Stimulated activated CD4-positive, alpha-beta T cell treated with anti-CD3 and anti-CD28 coated beads, Interleukin-2, amount 100 ng/mL, for 24 hours (primary cell): ENCODE measurements around the gene RCBTB2.

Experiments used
- DNase-seq, 2 donors: peaks; one replicate each; pipeline ENCODE4 v3.0.0-alpha.2; 2020

RCBTB2 gene

GRCh38 chr13:48562296-48563066 lies 29.6 kb upstream of the RCBTB2 start:
- peak; percentile 19 to 62 for DNase-seq

- DNase-seq: no peak
These were observed 28.8 kb upstream of the RCBTB2 start for GRCh38 chr13:48561466-48562235.

GRCh38 chr13:48560657-48561337 lies 27.9 kb upstream of the RCBTB2 start:
- DNase-seq: no peak

- DNase-seq: no peak
These were observed 26.9 kb upstream of the RCBTB2 start for GRCh38 chr13:48559638-48560320.

GRCh38 chr13:48556817-48557216 lies 23.9 kb upstream of the RCBTB2 start:
- no peak for DNase-seq

GRCh38 chr13:48555441-48555840 lies 22.6 kb upstream of the RCBTB2 start:
- DNase-seq: no peak

- no peak for DNase-seq
These were observed 18.4 kb upstream of the RCBTB2 start for GRCh38 chr13:48551329-48551728.

GRCh38 chr13:48549658-48550057 lies 16.8 kb upstream of the RCBTB2 start:
- no peak for DNase-seq

GRCh38 chr13:48547663-48548092 lies 14.8 kb upstream of the RCBTB2 start:
- DNase-seq: no peak

- no peak for DNase-seq
These were observed 12.7 kb upstream of the RCBTB2 start for GRCh38 chr13:48545608-48546007.

GRCh38 chr13:48542581-48543341 lies 9.9 kb upstream of the RCBTB2 start:
- no peak for DNase-seq

- no peak for DNase-seq
These were observed 9.3 kb upstream of the RCBTB2 start for GRCh38 chr13:48542138-48542537.

GRCh38 chr13:48539550-48539949 lies 6.7 kb upstream of the RCBTB2 start:
- no peak for DNase-seq

- no peak for DNase-seq
These were observed 3.9 kb upstream of the RCBTB2 start for GRCh38 chr13:48536621-48537250.

- DNase-seq: no peak
These were observed 2.9 kb upstream of the RCBTB2 start for GRCh38 chr13:48535766-48536165.

GRCh38 chr13:48534911-48535501 lies 2.1 kb upstream of the RCBTB2 start:
- DNase-seq: no peak

GRCh38 chr13:48533961-48534600 lies 1.2 kb upstream of the RCBTB2 start:
- DNase-seq: no peak

GRCh38 chr13:48532256-48532505 lies 699 bp downstream of the RCBTB2 start:
- no peak for DNase-seq

- DNase-seq: no peak
These were observed 1.2 kb downstream of the RCBTB2 start for GRCh38 chr13:48531416-48532255.

- DNase-seq: no peak
These were observed 2.0 kb downstream of the RCBTB2 start for GRCh38 chr13:48530833-48531232.
